Hippocampal formation (tissue), 2 donors: ENCODE data around the gene ATP1A4.
A peak's percentile ranks its signal among the peaks of the same experiment; 100 is the strongest.

Experiments used
- DNase-seq, 2 donors: peaks; one replicate each; lab custom pipeline; 2025; lab: John Stamatoyannopoulos, UW

The ATP1A4 gene

DNA sequence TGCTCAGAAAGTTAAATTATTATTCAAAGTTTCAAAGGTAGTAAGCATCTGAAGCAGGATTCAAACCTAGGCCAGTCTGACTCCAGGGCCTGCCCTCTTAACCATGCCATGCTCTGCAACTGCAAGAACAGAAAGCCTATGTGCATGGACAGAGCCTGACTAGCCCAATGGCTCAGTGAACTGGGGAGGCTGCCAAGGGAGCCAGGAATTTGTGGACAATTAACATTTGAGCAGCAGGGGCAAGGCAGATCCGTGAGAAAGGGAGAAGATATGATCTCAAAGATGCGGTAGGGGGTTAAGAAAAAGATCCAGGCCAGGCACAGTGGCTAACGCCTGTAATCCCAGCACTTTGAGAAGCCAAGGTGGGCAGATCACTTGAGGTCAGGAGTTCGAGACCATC is 6.5 kb upstream of the ATP1A4 start:
- DNase-seq = no peak

DNA sequence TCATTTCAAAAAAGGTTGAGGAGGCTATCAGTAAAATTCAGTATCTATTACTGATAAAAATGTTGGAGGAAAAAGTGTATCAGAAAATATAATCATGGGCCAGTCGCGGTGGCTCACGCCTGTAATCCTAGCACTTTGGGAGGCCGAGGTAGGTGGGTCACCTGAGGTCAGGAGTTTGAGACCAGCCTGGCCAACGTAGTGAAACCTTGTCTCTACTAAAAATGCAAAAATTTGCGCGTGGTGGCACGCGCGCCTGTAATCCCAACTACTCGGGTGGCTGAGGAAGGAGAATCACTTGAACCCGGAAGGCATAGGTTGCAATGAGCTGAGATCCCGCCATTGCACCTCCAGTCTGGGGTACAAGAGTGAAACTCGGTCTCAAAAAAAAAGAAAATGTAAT is 5.3 kb upstream of the ATP1A4 start:
- no peak for DNase-seq

DNA sequence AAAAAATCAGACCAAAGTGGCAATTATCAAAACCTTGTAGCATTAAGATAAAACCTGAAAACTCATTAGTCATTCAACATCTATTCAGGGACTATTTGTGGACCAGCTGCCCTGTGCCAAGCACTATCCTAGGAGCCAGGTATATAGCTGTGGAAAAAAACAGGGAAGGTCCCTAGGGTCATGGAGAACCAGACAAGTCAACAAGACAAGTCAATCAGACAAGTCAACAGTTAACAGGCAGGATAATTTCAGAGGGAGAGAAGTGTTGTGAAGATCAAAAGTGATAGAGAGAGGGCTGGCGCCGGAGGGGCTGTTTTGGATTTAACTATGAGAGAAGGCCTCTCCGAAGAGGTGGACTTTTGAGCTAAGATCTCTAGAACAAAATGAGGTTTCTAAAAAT is 3.3 kb upstream of the ATP1A4 start:
- DNase-seq = no peak

DNA sequence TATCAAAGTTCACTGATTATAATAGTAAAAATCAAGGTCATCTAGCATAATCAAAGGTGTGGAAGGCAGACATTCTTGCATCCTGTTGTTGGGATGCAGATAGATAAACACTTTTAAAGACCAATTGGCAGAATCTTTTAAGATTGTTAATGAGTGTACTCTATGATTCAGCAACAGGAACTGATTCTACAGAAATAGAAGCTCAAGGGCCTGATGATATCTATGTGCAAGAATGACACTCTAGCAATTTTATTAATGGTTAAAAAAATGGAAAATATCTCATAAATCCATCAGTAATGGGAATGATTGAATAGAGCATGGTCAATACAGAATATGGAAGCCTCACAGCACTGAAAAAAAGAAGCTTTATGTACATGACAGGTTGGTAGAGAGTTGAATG is 2.2 kb upstream of the ATP1A4 start:
- no peak for DNase-seq

DNA sequence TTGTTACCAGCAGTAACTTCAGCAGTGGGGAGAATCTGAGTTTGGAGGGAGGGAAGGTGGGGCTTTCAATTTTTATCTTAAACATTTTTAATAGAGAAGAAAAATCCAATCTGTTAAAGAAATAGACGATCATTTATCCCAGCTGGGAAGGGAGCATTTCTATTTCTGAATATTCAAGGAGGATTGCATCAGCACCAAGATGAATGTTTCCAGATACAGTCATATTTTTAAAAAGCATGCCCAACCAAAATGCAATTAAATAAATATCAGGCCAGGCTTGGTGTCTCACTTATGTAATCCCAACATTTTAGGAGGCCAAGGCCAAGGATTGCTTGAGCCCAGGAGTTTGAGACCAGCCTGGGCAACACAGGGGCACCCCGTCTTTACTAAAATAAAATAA is 1.7 kb upstream of the ATP1A4 start:
- no peak for DNase-seq

DNA sequence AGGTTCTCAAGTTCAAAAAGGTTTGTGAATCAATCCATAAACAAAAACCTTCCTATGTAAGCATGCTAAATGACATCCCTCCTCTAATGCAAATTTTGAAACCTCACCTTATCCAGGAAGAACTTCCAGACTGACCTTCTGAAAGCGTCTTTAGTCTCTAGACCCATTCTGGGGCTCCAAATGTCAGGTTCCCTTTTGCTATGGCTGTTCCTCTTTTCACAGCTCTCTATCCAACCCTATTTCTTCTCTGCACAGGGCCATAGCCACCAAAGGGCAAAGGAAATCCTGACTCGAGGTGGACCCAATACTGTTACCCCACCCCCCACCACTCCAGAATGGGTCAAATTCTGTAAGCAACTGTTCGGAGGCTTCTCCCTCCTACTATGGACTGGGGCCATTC is 3.4 kb downstream of the ATP1A4 start:
- DNase-seq = no peak

DNA sequence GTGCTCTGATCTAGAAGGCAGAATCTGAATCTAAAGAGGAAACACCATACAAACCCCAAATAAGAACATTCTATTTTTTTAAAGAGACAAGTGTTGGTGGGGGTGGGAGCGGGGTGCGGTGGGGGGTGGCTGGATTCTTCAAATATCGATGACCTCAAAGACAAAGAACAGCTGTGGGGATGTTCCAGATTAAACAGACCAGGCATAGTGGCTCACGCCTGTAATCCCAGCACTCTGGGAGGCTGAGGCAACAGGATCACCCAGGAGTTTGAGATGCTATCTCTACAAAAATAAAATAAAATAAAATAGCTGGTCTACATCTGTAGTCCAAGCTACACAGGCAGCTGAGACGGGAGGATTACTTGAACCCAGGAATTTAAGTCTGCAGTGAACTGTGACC is 5.0 kb downstream of the ATP1A4 start:
- no peak for DNase-seq

DNA sequence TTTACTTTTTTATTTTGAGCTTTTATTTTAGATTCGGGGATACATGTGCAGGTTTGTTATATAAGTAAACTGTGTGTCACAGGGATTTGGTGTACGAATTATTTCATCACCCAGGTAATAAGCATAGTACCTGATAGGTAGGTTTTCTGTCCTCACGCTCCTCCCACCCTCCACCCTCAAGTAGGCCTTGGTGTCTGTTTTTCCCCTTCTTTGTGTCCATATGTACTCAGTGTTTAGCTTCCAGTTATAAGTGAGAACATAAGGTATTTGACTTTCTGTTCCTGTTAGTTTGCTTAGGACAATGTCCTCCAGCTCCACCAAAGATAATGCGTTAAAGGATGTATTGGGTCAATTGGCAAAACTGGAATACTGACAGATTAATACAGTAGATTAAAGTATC is 5.8 kb downstream of the ATP1A4 start:
- no peak for DNase-seq

DNA sequence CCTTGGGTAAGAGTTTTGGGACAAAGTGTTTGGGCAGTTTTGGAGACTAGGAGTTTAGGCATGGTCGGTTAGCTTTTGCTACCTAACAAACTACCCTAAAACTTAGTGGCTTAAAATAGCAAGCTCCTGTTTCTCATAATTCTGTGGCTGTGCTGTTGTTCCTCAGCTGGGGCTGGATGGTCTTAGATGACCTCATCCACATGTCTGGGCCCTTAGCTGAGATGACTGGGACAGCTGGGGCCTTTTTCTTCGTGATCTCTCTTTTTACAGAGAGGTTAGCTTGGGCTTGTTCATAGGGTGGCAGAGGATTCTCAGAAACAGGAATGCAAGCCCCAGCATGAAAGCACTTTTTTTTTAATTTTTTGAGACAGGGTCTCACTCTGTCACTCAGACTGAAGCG is 6.6 kb downstream of the ATP1A4 start:
- DNase-seq = no peak

DNA sequence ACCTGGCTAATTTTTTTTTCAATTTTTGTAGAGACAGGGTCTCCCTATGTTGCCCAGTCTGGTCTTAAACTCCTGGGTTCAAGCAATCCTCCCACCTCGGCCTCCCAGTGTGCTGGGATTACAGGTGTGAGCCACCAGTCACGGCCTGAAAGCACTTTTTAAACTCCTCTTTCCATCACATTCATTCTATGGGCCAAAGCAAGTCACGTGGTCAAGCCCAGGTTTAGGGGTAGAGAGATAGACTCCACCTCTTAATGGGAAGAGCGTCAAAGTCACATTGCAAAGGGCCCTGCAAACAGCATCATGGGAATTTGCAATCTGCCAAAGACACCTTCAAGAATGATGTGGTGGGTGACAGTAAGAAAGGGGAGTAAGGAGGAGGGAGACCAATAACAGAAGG is 7.1 kb downstream of the ATP1A4 start:
- no peak for DNase-seq

DNA sequence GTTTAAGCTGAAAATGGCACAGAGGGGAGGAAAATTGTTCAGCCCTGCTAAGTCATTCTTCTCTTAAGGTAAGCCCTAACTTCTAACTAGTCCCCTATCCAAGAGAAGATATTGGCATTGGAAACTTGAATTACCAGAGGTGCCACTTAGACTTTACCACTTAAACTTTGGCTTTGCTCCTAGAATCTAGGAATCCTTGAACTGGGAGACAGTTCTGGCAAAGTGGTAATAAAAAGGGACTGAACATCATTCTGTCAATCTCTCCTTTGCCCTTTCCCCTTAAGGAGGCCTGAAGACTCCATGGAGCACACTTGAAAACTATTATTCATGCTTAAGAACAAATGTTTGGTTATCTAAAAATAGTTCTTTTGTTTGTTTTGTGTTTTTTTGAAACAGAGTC is 8.4 kb downstream of the ATP1A4 start:
- DNase-seq = no peak

DNA sequence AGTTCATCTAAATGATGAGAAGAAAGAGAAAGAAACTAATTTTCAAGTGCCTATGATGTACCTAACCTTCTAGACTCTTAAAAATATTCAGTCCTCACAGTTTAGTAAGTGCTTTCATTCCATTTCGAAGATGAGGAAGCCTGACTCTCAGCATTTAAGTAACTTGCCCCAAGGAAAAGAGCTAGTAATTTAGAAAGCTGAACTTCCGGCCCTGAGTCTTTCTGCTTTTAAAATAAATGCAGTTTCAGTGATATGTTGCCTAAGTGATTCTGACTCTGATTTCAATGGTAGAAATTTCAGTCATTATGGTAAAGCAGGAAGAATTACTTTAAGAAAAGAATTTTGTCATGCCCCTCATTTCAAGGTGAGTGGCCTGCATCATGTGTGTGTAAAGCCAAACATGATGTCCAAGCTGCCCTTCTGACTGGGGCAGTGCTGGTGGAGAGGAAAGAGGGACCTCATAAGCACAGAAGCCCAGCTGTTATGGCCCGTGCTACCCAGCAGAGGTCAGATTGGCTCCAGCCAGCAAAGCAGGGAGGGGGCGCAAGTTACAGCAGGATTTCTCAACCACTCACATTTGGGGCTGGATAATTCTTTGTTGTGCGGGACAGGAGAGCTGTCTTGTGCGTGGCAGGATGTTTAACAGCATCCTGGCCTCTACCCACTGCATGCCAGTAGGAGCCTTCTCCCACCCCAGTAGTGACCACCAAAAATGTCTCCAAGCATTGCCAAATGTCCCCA is 10.7 kb downstream of the ATP1A4 start:
- peak in 1 of 2 donors; percentile 17 for DNase-seq

DNA sequence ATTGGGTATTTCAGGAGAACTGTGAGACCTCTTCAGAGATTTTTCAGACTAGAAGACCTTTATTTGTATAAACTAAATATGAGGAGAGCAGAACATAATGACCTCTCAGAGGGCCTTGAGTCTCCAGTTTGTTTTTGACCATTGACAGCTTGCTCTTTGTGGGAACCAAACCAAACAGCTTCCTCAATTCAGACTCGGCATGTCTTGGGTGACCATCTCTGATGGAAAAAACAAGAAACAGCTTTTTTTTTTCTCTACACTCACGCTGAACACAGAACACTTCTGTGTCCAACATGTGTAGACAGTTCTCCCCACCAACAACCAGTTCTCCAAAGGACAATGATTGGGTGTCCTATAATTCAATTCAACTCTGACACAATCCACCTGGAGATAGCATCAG is 11.5 kb downstream of the ATP1A4 start:
- no peak for DNase-seq

DNA sequence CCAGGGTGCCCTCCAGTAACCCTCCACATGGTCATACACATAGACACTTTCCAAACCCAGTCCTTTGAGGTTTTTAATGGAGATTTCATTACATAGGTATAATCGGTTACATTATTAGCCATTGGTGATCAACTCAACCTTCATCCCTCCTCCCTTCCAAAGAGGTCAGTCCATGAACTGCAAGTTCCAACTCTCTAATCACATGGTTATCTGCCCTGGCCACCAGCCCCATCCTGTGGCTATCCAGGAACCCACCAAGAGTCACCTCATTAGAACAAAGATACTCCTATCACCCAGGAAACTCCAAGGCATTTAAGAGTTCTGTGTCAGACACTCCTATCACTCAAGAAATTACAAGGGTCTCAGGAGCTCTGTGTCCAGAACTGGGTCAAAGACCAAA is 12.2 kb downstream of the ATP1A4 start:
- DNase-seq = no peak

DNA sequence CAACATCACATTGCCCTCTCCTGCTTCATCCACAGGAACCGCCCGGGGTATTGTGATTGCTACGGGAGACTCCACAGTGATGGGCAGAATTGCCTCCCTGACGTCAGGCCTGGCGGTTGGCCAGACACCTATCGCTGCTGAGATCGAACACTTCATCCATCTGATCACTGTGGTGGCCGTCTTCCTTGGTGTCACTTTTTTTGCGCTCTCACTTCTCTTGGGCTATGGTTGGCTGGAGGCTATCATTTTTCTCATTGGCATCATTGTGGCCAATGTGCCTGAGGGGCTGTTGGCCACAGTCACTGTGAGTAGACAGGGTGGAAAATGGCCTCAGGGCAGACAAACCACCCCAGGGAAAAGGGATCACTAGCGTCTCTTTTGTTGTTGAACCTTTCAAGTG is 12.7 kb downstream of the ATP1A4 start:
- DNase-seq = no peak

DNA sequence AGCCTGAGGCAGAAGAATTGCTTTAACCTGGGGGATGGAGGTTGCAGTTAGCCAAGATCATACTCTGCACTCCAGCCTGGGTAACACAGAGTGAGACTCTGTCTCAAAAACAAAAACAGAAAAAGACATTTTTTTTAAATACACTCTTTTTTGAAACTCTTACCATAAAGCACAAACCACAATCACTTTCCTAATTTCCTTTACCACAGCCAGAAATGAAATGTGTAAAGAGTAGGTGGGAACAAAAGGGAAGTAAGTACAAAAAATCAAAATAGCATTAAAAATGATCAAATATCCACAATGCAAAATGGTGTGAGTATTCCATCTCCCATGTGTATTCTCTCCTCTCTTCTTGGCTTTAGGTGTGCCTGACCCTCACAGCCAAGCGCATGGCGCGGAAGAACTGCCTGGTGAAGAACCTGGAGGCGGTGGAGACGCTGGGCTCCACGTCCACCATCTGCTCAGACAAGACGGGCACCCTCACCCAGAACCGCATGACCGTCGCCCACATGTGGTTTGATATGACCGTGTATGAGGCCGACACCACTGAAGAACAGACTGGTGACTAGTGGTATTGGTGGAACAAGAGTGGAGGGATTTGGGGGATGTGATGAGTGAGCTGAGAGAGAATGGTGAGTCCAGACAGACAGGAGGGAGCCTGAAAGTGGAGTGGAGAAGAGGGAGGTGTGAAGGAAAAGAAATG is 14.9 kb downstream of the ATP1A4 start:
- no peak for DNase-seq

DNA sequence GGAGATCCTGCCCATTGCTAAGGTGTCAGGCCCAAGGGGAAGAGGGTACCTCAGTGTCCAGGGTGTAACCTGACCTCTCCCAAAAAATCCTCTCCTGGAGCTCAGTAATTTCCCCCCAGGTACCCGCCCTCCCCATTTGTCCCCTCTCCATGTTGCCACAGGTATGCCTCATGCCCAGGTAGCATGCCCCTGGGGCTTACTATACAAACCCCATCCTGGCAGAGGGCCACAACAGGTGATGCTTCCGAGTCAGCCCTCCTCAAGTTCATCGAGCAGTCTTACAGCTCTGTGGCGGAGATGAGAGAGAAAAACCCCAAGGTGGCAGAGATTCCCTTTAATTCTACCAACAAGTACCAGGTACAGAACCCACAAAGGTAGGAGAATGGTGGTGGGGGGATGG is 15.7 kb downstream of the ATP1A4 start:
- no peak for DNase-seq

DNA sequence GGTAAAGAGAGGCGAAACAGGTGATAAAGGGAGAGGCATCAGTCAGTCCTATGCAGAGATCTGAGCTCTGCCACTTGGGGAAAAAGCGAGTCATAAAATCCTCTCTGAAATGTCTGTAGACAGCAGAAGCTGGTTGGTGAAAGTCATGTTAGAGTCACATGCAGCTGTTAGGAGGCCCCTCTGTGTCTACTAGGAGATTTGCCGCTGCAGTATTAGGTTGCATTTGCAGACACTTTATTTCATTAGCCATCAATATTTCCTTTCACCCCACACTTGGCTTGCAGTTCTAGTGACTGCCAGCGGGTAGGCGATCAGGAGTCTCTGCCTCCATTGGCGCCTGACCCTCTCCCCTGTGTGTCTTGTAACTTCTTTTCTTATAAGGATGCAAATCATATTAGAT is 16.2 kb downstream of the ATP1A4 start:
- no peak for DNase-seq

DNA sequence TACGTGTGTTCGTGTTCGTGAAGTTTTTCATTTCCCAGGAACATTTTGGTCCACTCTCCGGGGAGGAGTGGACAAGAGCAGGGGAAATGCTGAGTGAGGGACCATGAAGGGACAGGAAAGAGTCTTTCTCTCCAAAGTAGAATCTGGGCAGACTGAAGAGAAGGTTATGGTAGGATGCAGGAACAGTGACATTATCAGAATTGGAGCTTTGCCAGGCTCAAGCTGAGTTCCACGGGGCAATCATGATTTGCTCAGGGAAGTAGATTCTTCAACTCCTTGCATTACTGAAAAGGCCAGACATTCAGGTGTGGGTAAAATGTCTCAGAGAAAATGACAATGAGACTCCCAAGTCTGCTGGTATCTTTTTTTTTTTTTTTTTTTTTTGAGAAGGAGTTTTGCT is 16.6 kb downstream of the ATP1A4 start:
- no peak for DNase-seq

DNA sequence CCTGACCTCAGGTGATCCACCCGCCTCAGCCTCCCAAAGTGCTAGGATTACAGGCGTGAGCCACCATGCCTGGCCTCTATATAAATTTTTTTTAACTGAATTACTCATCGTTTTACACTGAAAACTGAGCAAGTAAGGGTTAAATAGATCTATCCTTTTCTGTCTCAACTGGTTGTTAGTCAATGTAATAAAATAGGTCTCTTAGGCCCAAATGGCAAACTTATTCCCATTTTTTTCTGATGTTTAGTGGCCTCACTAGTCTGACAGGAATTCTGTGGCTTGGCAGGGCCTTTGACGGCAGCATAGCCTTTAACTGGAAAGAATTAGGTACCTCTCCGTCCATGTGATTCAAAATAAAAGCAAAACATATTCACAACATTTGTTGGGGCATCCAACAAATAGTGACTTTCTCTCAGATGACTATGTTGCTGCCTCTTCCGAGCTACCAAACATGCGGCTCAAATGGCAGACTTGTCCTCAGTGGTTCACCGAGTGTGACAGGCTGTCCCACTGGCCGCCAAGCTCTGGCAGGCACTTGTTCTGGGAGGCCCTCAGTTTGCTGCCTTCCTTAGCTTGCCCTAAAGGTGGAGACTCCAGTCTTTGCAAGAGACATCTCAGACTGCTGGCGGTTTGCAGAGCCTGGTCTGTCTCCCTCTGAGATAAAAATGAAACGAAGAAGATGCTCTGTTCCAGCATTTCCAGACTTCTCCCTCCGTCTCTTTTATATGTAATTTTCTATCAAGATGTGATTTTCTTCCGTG is 17.4 kb downstream of the ATP1A4 start:
- DNase-seq = no peak

DNA sequence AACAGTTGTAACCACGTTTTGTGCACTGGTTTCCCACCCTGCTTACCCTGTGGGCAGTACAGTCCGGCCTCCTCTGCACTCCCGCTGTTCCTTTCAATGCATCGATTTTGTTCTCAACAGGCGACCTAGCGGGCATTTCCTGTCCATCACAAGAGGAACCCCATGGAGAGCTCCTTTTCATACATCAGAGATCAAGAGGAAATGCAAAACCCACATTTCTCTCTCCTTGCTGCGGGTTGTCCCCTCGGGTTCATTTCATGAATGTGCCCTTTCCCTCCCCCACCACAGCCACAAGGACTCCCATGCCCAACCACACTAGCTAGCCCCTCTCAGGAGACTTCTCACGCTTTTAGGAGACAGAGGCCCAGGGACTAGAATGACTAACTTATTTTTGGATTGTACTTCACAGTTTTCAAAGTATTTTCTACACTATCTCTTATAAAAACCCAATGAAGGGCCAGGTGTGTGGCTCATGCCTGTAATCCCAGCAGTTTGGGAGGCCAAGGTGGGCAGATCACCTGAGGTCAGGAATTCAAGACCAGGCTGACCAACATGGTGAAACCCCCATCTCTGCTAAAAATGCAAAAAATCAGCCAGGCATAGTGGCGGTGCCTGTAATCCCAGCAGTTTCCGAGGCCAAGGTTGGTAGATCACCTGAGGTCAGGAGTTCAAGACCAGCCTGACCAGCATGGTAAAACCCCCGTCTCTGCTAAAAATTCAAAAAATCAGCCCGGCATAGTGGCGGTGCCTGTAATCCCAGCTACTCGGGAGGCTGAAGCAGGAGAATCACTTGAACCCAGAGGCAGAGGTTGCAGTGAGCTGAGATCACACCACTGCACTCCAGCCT is 18.4 kb downstream of the ATP1A4 start:
- DNase-seq = no peak

DNA sequence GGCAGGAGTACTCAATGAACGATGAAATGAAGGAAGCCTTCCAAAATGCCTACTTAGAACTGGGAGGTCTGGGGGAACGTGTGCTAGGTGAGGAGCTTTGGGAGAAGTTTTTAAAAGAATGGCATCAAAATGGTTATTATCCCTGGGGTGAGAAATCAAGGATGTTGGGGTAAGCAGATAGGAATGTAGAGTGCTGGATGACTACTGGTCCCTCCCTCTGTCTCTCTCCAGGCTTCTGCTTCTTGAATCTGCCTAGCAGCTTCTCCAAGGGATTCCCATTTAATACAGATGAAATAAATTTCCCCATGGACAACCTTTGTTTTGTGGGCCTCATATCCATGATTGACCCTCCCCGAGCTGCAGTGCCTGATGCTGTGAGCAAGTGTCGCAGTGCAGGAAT is 20.0 kb downstream of the ATP1A4 start:
- DNase-seq = no peak
